Cerebellar cortex (tissue), 1 donor: ENCODE measurements around the gene YEATS4.

Experiments used
- DNase-seq: peaks from one replicate; pipeline ENCODE4 v3.0.0-alpha.2; 2015; ENCODE audit warnings: low spot score

The YEATS4 gene

GRCh38 chr12:69392179-69392928 lies 32.8 kb downstream of the YEATS4 start:
- DNase-seq, result no peak

- DNase-seq, result no peak
These were observed 36.5 kb downstream of the YEATS4 start for GRCh38 chr12:69396041-69396440.

GRCh38 chr12:69396963-69397362 lies 37.4 kb downstream of the YEATS4 start:
- no peak for DNase-seq

GRCh38 chr12:69397978-69398377 lies 38.4 kb downstream of the YEATS4 start:
- DNase-seq, result no peak

- DNase-seq, result no peak
These were observed 42.4 kb downstream of the YEATS4 start for GRCh38 chr12:69401940-69402339.

- no peak for DNase-seq
These were observed 45.5 kb downstream of the YEATS4 start for GRCh38 chr12:69404851-69405565.

GRCh38 chr12:69405566-69405865 lies 46.0 kb downstream of the YEATS4 start:
- no peak for DNase-seq

GRCh38 chr12:69406217-69406616 lies 46.7 kb downstream of the YEATS4 start:
- no peak for DNase-seq

- no peak for DNase-seq
These were observed 51.0 kb downstream of the YEATS4 start for GRCh38 chr12:69410571-69410970.

GRCh38 chr12:69412655-69413054 lies 53.1 kb downstream of the YEATS4 start:
- DNase-seq, result no peak

- peak; percentile 77 for DNase-seq
These were observed 56.1 kb downstream of the YEATS4 start for GRCh38 chr12:69415471-69416275.

GRCh38 chr12:69417231-69417630 lies 57.7 kb downstream of the YEATS4 start:
- DNase-seq, result no peak

- DNase-seq, result no peak
These were observed 58.2 kb downstream of the YEATS4 start for GRCh38 chr12:69417741-69418167.

- no peak for DNase-seq
These were observed 60.2 kb downstream of the YEATS4 start for GRCh38 chr12:69419701-69420100.

- no peak for DNase-seq
These were observed 62.0 kb downstream of the YEATS4 start for GRCh38 chr12:69421548-69421947.

- DNase-seq, result no peak
These were observed 63.7 kb downstream of the YEATS4 start for GRCh38 chr12:69423037-69423905.

- no peak for DNase-seq
These were observed 65.9 kb downstream of the YEATS4 start for GRCh38 chr12:69425417-69425816.

- no peak for DNase-seq
These were observed 69.0 kb downstream of the YEATS4 start for GRCh38 chr12:69428351-69429073.

GRCh38 chr12:69430942-69431590 lies 71.5 kb downstream of the YEATS4 start:
- no peak for DNase-seq

- no peak for DNase-seq
These were observed 72.2 kb downstream of the YEATS4 start for GRCh38 chr12:69431591-69432222.
